Osteocyte (in vitro differentiated cells): ENCODE measurements around the gene PKNOX2. TPM values are rescaled to one million over a fixed set of nuclear protein-coding genes. Genes with fewer than 3 reads are reported as not detected.

Experiments used
- DNase-seq: peaks from one replicate; pipeline ENCODE4 v3.0.0; 2021; ENCODE audit warnings: mixed read lengths; ENCODE audit not compliant: unreplicated experiment; ENCODE audit errors: extremely low spot score
- H3K27ac Mint-ChIP-seq: one replicate; pipeline ENCODE4 v1.8.0; 2021; ENCODE audit warnings: mild to moderate bottlenecking, mixed read lengths; ENCODE audit not compliant: unreplicated experiment
- H3K27me3 Mint-ChIP-seq: one replicate; pipeline ENCODE4 v1.8.0; 2021; ENCODE audit warnings: mixed read lengths; ENCODE audit not compliant: unreplicated experiment
- H3K36me3 Mint-ChIP-seq: one replicate; pipeline ENCODE4 v1.8.0; 2021; ENCODE audit warnings: mixed read lengths; ENCODE audit not compliant: unreplicated experiment
- H3K4me1 Mint-ChIP-seq: one replicate; pipeline ENCODE4 v1.8.0; 2021; ENCODE audit warnings: mixed read lengths; ENCODE audit not compliant: unreplicated experiment
- H3K4me3 Mint-ChIP-seq: one replicate; pipeline ENCODE4 v1.8.0; 2021; ENCODE audit warnings: mild to moderate bottlenecking, moderate library complexity, mixed read lengths; ENCODE audit not compliant: unreplicated experiment
- H3K9me3 Mint-ChIP-seq: one replicate; pipeline ENCODE4 v1.8.0; 2021; ENCODE audit warnings: mixed read lengths; ENCODE audit not compliant: unreplicated experiment
- CTCF ChIP-seq: fragments of 200-600 bp; sonication (generic); IDR thresholded peaks from 2 replicates; pipeline ENCODE4 v1.5.0; 2021; ENCODE audit warnings: antibody characterized with exemption, mild to moderate bottlenecking, moderate library complexity
- total RNA-seq: library from RNA; stranded (reverse); gene quantifications from 2 replicates; pipeline ENCODE4 v1.2.1, GENCODE V29; 2021

PKNOX2 gene
- total RNA-seq, 1 donor from 2014 or later: 89.3 TPM

GRCh38 chr11:125257751-125258150 is 93.2 kb downstream of the PKNOX2 start:
- DNase-seq: no peak
- Mint-ChIP-seq H3K4me3 (peak overlapping the region; percentile 26), H3K27ac (peak overlapping the region; percentile 99), H3K9me3 (no peaks in the 10 kb centered on the region), H3K4me1 (peaks cover 84% of the 10 kb centered on the region), H3K36me3 (peaks cover 23% of the 10 kb centered on the region), H3K27me3 (no peaks in the 10 kb centered on the region)
- no peak for TF ChIP-seq CTCF

GRCh38 chr11:125258291-125259032 is 93.9 kb downstream of the PKNOX2 start:
- DNase-seq: peak; percentile 90
- Mint-ChIP-seq H3K4me3 (no peak overlapping the region), H3K27me3 (no peaks in the 10 kb centered on the region), H3K4me1 (peaks cover 86% of the 10 kb centered on the region), H3K9me3 (no peaks in the 10 kb centered on the region), H3K27ac (peak overlapping the region; percentile 99), H3K36me3 (peaks cover 23% of the 10 kb centered on the region)
- peak; percentile 57 for TF ChIP-seq CTCF

- Mint-ChIP-seq H3K4me3 (peak overlapping the region; percentile 55), H3K27ac (peak overlapping the region; percentile 99), H3K36me3 (peaks cover 12% of the 10 kb centered on the region), H3K4me1 (peaks cover 98% of the 10 kb centered on the region), H3K27me3 (no peaks in the 10 kb centered on the region), H3K9me3 (no peaks in the 10 kb centered on the region)
- DNase-seq: no peak
- no peak for TF ChIP-seq CTCF
Measured at GRCh38 chr11:125261588-125261987, 97.0 kb downstream of the PKNOX2 start.

- DNase-seq: no peak
- peaks cover 11% of the 10 kb centered on the region for H3K36me3 Mint-ChIP-seq
- H3K4me1 Mint-ChIP-seq: peaks cover 95% of the 10 kb centered on the region
- H3K27me3 Mint-ChIP-seq: no peaks in the 10 kb centered on the region
- H3K4me3 Mint-ChIP-seq: peak overlapping the region; percentile 55
- no peaks in the 10 kb centered on the region for H3K9me3 Mint-ChIP-seq
- peak overlapping the region; percentile 99 for H3K27ac Mint-ChIP-seq
- TF ChIP-seq CTCF: no peak
Measured at GRCh38 chr11:125262194-125262829, 97.8 kb downstream of the PKNOX2 start.

- Mint-ChIP-seq H3K27me3 (no peaks in the 10 kb centered on the region), H3K36me3 (peaks cover 10% of the 10 kb centered on the region), H3K9me3 (no peaks in the 10 kb centered on the region), H3K4me1 (peaks cover 92% of the 10 kb centered on the region), H3K4me3 (peak overlapping the region; percentile 46), H3K27ac (peak overlapping the region; percentile 99)
- peak; percentile 87 for DNase-seq
- TF ChIP-seq CTCF: peak; percentile 13
Measured at GRCh38 chr11:125262830-125263218, 98.3 kb downstream of the PKNOX2 start.
